ENCODE data around the gene LRP2BP. TPM values are rescaled to one million over a fixed set of nuclear protein-coding genes. Genes with fewer than 3 reads are reported as not detected.
A peak's percentile ranks its signal among the peaks of the same experiment; 100 is the strongest.

LRP2BP gene
- 4.1 TPM for total RNA-seq
- polyA plus RNA-seq (ENCODE audit: insufficient read depth in 1 of 8, insufficient read length in 8 of 8, low replicate concordance in 1 of 8) = 1 to 10 TPM; 1.8 to 6.7 (median 3.3) TPM
- long read RNA-seq, donor 1, partial matches to known transcripts = 7 of 7 reads
- long read RNA-seq, donor 1, other reads (novel, unspliced or antisense) = 0 of 7 reads
- long read RNA-seq, donor 2 = 0 reads
- long read RNA-seq, donor 3, partial matches to known transcripts = 0 of 8 reads
- long read RNA-seq, donor 3, other reads (novel, unspliced or antisense) = 8 of 8 reads
- long read RNA-seq, donor 4, partial matches to known transcripts = 20 of 20 reads
- long read RNA-seq, donor 4, other reads (novel, unspliced or antisense) = 0 of 20 reads
- long read RNA-seq, donor 5, partial matches to known transcripts = 66 of 73 reads
- long read RNA-seq, donor 5, other reads (novel, unspliced or antisense) = 7 of 73 reads
- long read RNA-seq, donor 6, partial matches to known transcripts = 103 of 103 reads
- long read RNA-seq, donor 6, other reads (novel, unspliced or antisense) = 0 of 103 reads
- long read RNA-seq, donor 7 = 0 reads
- long read RNA-seq, donor 8 = 0 reads
- long read RNA-seq, donor 9 = 0 reads
- long read RNA-seq, donor 10 = 0 reads
- long read RNA-seq, donor 11 = 0 reads

- DNase-seq = peak; percentile 99
- H3K9me3 ChIP-seq (replicated peaks; ENCODE audit: control insufficient read depth, low read depth, low read length) = no peaks in the 10 kb centered on the region
- H3K4me3 ChIP-seq (ENCODE audit: low read length) = peak within 1 kb of the TSS; percentile 94
- H3K36me3 ChIP-seq (ENCODE audit: control insufficient read depth, insufficient read depth, low read length) = peaks cover 5% of the 10 kb centered on the region
- WGBS (ENCODE audit: insufficient coverage) = 0% methylated on average over 3 of the region's 12 CpGs
- H3K27ac ChIP-seq (ENCODE audit: low read length) = peak within 1 kb of the TSS; percentile 92
- H3K4me1 ChIP-seq (ENCODE audit: control insufficient read depth, insufficient read depth, low read length) = peaks cover 13% of the 10 kb centered on the region
- no peaks in the 10 kb centered on the region for H3K27me3 ChIP-seq (ENCODE audit: control insufficient read depth, insufficient read depth, low read length)
Measured at GRCh38 chr4:185395238-185395955, at the start of gene LRP2BP. Gene LRP2BP (minus strand): TSS chr4:185395924. CDS start chr4:185378186, 17,738 bp downstream.

DNA sequence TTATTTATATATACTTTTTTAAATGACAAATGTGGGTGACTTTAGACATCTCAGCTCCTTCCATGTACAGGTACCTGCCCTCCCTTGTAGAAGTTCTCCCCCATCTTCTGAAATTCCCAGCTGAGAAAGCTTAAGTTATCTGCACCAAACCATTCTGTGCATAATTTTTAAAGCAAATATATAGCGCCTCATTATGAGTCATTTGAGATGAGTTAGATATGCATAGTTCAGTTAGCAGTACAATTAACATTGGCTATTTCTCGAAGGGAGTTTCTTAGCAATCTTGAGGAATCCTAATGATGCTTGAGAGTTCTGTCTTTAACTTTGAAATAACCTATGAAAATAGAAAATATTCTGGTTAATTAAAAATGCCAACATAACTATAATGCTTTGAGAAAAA lies 49.5 kb upstream of the LRP2BP start:
- Histone ChIP-seq H3K27ac (ENCODE audit: low read length) (no peak overlapping the region), H3K27me3 (ENCODE audit: control insufficient read depth, insufficient read depth, low read length) (no peaks in the 10 kb centered on the region), H3K4me1 (ENCODE audit: control insufficient read depth, insufficient read depth, low read length) (no peaks in the 10 kb centered on the region), H3K4me3 (ENCODE audit: low read length) (no peak overlapping the region), H3K36me3 (ENCODE audit: control insufficient read depth, insufficient read depth, low read length) (no peaks in the 10 kb centered on the region), H3K9me3 (replicated peaks; ENCODE audit: control insufficient read depth, low read depth, low read length) (no peaks in the 10 kb centered on the region)
- no CpG with 5 or more reads among the region's 2 CpGs for WGBS (ENCODE audit: insufficient coverage)
- DNase-seq = no peak

DNA sequence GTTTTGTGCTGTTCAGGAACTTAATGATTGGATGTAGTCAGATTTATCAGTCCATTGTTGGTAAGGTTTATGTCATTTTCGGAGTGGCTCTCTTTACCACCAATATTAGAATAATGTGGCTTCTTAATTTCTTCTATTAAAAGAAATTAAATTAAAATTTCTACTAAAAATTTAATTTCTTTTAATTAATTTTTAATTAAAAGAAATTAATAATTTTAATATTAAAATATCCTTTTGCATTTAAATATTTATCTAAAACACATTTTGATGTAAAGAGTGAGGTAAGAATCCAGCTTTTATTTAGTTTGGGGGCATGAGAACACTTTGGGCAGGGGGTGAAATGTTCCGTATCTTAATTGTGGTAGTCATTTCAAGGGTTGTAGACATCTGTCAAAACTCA lies 45.8 kb upstream of the LRP2BP start:
- Histone ChIP-seq H3K9me3 (replicated peaks; ENCODE audit: control insufficient read depth, low read depth, low read length) (no peaks in the 10 kb centered on the region), H3K4me3 (ENCODE audit: low read length) (no peak overlapping the region), H3K27me3 (ENCODE audit: control insufficient read depth, insufficient read depth, low read length) (no peaks in the 10 kb centered on the region), H3K36me3 (ENCODE audit: control insufficient read depth, insufficient read depth, low read length) (no peaks in the 10 kb centered on the region), H3K27ac (ENCODE audit: low read length) (no peak overlapping the region), H3K4me1 (ENCODE audit: control insufficient read depth, insufficient read depth, low read length) (no peaks in the 10 kb centered on the region)
- DNase-seq = no peak
- no CpG with 5 or more reads among the region's 2 CpGs for WGBS (ENCODE audit: insufficient coverage)

- no peak overlapping the region for H3K4me3 ChIP-seq (ENCODE audit: low read length)
- no peak overlapping the region for H3K27ac ChIP-seq (ENCODE audit: low read length)
- H3K36me3 ChIP-seq (ENCODE audit: control insufficient read depth, insufficient read depth, low read length) = no peaks in the 10 kb centered on the region
- H3K9me3 ChIP-seq (replicated peaks; ENCODE audit: control insufficient read depth, low read depth, low read length) = no peaks in the 10 kb centered on the region
- H3K4me1 ChIP-seq (ENCODE audit: control insufficient read depth, insufficient read depth, low read length) = no peaks in the 10 kb centered on the region
- DNase-seq = no peak
- H3K27me3 ChIP-seq (ENCODE audit: control insufficient read depth, insufficient read depth, low read length) = no peaks in the 10 kb centered on the region
Measured at GRCh38 chr4:185437809-185438208, 42.1 kb upstream of the LRP2BP start.

- Histone ChIP-seq H3K4me1 (ENCODE audit: control insufficient read depth, insufficient read depth, low read length) (no peaks in the 10 kb centered on the region), H3K27ac (ENCODE audit: low read length) (no peak overlapping the region), H3K27me3 (ENCODE audit: control insufficient read depth, insufficient read depth, low read length) (no peaks in the 10 kb centered on the region), H3K36me3 (ENCODE audit: control insufficient read depth, insufficient read depth, low read length) (no peaks in the 10 kb centered on the region), H3K4me3 (ENCODE audit: low read length) (no peak overlapping the region), H3K9me3 (replicated peaks; ENCODE audit: control insufficient read depth, low read depth, low read length) (no peaks in the 10 kb centered on the region)
- DNase-seq = no peak
Measured at GRCh38 chr4:185435466-185435865, 39.7 kb upstream of the LRP2BP start.

- Histone ChIP-seq H3K27me3 (ENCODE audit: control insufficient read depth, insufficient read depth, low read length) (no peaks in the 10 kb centered on the region), H3K36me3 (ENCODE audit: control insufficient read depth, insufficient read depth, low read length) (no peaks in the 10 kb centered on the region), H3K4me1 (ENCODE audit: control insufficient read depth, insufficient read depth, low read length) (peaks cover 10% of the 10 kb centered on the region), H3K4me3 (ENCODE audit: low read length) (no peak overlapping the region), H3K9me3 (replicated peaks; ENCODE audit: control insufficient read depth, low read depth, low read length) (no peaks in the 10 kb centered on the region), H3K27ac (ENCODE audit: low read length) (no peak overlapping the region)
- no peak for DNase-seq
- no CpG with 5 or more reads among the region's 5 CpGs for WGBS (ENCODE audit: insufficient coverage)
Measured at GRCh38 chr4:185429660-185430059, 33.9 kb upstream of the LRP2BP start.

GRCh38 chr4:185426960-185427688 lies 31.4 kb upstream of the LRP2BP start:
- Histone ChIP-seq H3K9me3 (replicated peaks; ENCODE audit: control insufficient read depth, low read depth, low read length) (no peaks in the 10 kb centered on the region), H3K27me3 (ENCODE audit: control insufficient read depth, insufficient read depth, low read length) (no peaks in the 10 kb centered on the region), H3K4me1 (ENCODE audit: control insufficient read depth, insufficient read depth, low read length) (peaks cover 15% of the 10 kb centered on the region), H3K4me3 (ENCODE audit: low read length) (no peak overlapping the region), H3K27ac (ENCODE audit: low read length) (no peak overlapping the region), H3K36me3 (ENCODE audit: control insufficient read depth, insufficient read depth, low read length) (peaks cover under 1% of the 10 kb centered on the region)
- no peak for DNase-seq
- WGBS (ENCODE audit: insufficient coverage) = 91% methylated on average over 15 of the region's 22 CpGs

DNA sequence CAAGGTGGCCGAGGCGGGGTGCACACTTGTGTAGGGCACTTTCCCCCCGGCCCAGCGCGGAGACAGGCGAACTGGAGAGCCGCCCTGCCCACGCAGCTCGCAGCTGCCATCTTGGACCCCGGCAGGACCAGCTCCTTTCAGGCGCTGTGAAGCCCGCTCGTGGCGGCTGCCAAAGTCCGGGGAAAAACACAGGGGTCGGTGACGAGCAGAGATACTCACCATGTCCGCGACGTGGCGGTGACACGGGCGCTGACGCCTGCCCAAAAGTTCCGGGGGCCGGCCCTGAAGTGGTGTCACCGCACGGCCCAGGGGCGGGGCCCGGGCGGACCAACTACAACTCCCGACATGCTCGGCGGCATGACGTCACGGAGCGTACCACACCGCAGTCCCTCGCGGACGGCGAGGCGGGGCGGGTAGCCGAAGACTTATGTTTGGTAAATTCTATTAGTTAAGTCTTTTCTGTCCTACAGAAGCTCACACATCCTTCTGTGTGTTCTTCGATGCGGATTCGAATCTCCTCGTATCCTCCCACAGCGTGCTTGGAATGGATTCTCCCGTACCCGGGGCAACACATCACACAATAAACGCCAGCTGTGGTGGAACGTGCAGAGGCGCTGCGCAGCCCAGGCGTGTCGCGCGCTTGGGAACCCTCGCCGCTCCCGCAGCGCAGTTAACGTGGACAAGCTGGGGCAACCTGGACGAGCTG lies 30.1 kb upstream of the LRP2BP start, which contains the start of gene UFSP2:
TSS of gene UFSP2 (minus strand) at position 318 of the 706 bp plus-strand sequence. CDS start at position 222, 96 bp downstream.
- peaks cover 15% of the 10 kb centered on the region for H3K4me1 ChIP-seq (ENCODE audit: control insufficient read depth, insufficient read depth, low read length)
- H3K27me3 ChIP-seq (ENCODE audit: control insufficient read depth, insufficient read depth, low read length) = no peaks in the 10 kb centered on the region
- peak; percentile 97 for DNase-seq
- peaks cover 3% of the 10 kb centered on the region for H3K36me3 ChIP-seq (ENCODE audit: control insufficient read depth, insufficient read depth, low read length)
- peak within 1 kb of the TSS; percentile 95 for H3K27ac ChIP-seq (ENCODE audit: low read length)
- H3K9me3 ChIP-seq (replicated peaks; ENCODE audit: control insufficient read depth, low read depth, low read length) = no peaks in the 10 kb centered on the region
- peak within 1 kb of the TSS; percentile 73 for H3K4me3 ChIP-seq (ENCODE audit: low read length)
- WGBS (ENCODE audit: insufficient coverage) = 0% methylated on average over 63 of the region's 66 CpGs

- Histone ChIP-seq H3K27ac (ENCODE audit: low read length) (peak overlapping the region; percentile 95), H3K4me1 (ENCODE audit: control insufficient read depth, insufficient read depth, low read length) (peaks cover 15% of the 10 kb centered on the region), H3K27me3 (ENCODE audit: control insufficient read depth, insufficient read depth, low read length) (no peaks in the 10 kb centered on the region), H3K9me3 (replicated peaks; ENCODE audit: control insufficient read depth, low read depth, low read length) (no peaks in the 10 kb centered on the region), H3K36me3 (ENCODE audit: control insufficient read depth, insufficient read depth, low read length) (peaks cover 3% of the 10 kb centered on the region), H3K4me3 (ENCODE audit: low read length) (peak overlapping the region; percentile 73)
- DNase-seq = no peak
- 22% methylated on average over 11 of the region's 13 CpGs for WGBS (ENCODE audit: insufficient coverage)
Measured at GRCh38 chr4:185424905-185425646, 29.4 kb upstream of the LRP2BP start.
